SH-SY5Y (cell line): ENCODE results near the gene ENO3.

Source experiments
- GATA2 ChIP-seq: IDR thresholded peaks from 2 replicates; pipeline ENCODE4 v1.6.1; 2011; ENCODE audit warnings: mild to moderate bottlenecking, low read depth, low read length
- GATA3 ChIP-seq: IDR thresholded peaks from 2 replicates; pipeline ENCODE4 v1.6.1; 2011; ENCODE audit warnings: low read depth, mild to moderate bottlenecking, low read length, moderate library complexity

ENO3 gene

DNA sequence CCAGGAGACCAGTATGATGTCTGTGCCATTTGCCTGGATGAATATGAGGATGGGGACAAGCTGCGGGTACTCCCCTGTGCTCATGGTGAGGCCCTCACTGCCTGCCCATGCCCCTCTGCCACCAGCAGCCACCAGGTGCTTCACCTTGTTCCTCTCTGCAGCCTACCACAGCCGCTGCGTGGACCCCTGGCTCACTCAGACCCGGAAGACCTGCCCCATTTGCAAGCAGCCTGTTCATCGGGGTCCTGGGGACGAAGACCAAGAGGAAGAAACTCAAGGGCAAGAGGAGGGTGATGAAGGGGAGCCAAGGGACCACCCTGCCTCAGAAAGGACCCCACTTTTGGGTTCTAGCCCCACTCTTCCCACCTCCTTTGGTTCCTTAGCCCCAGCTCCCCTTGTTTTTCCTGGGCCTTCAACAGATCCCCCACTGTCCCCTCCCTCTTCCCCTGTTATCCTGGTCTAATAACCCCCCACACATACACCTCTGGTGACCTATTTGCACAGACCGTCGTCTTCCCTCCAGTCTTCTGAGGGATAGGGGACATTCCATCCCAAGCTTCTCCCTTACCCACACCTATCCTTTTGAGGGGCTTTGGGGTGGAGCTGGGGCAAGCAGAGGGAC is 6.3 kb upstream of the ENO3 start:
- TF ChIP-seq GATA2 (no peak), GATA3 (no peak)

DNA sequence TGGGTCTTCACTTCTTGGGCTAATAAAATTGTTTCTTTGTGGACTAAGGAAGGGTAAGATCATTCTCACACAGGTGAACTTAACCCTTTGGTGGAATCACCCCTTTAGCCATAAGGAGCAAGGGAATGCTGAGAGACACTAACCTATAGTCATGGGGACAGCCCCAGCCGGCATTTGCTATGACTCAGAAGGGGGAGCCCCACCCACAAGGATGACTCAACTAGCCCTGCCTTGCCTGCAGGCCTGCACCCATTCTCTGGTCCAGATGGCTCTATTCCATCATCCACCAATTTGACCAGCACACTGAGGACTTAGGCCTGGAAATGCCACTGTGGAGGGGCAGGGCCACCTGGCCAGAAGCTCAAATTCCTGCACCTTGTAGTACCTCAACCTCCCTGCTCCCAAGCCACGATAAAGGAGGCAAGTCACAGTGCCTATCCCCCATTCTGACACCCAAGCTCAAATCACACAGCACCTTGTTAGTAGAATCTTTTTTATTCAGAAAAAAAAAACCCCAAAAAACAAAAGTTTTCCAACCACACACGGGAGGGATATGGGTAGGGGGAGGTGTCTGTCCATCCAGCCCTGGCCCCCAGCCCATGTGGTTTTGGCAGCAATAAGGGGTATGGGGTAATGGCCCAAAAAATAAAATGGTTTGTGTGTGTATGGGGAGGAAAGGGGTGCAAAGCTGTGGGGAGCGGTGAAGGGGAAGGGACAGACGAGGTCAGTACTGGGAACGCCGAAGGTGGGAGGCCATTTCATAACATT is 5.6 kb upstream of the ENO3 start:
- TF ChIP-seq GATA2 (no peak), GATA3 (no peak)

DNA sequence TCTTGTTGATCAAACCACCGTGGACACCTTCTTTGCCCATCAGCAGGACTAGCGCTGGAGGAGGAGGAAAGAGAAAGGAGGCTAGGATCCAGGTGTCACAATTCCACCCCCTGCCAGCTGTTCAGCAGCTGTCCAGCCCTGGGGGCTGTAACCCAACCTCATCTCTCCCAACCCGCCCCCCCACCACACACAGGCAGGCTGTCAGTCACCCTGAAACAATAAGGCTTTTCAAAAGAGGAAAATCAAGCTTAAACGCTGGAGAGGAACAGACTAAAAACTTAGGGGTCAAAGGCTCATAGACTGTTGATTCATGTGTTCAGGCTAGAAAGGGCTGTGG is 5.0 kb upstream of the ENO3 start:
- TF ChIP-seq GATA2, result no peak
- TF ChIP-seq GATA3, result no peak

DNA sequence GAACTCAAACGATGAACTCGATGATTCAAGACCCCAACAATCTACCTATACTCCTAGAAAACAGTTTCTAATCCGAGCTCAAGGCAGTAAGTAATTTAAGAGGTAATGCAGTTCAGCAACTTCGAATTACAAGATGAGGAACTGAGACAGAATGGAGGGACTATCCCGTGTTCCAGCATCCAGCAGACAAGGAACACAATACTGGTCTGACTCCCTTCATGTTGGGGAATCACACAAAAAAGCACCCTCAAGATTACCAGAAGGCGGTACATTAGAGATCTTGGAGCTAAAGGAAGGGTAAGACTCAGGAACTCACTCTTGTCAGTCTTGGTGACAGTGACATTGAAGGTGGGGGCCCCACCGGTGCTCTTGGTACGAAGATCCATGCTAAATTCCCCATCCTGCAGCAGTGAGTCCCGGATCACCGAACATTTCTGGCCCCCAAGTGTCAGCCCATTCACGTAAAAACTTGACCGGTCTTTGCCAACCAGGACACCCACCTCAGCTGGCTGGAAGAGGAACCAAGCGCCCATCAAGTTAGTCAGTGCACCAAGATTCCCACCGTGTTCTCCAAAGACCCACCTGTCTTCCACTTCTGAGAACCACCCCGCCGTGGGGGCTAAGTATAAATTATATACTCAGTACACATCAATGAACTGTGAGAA is 4.5 kb upstream of the ENO3 start:
- TF ChIP-seq GATA3 (no peak), GATA2 (no peak)

DNA sequence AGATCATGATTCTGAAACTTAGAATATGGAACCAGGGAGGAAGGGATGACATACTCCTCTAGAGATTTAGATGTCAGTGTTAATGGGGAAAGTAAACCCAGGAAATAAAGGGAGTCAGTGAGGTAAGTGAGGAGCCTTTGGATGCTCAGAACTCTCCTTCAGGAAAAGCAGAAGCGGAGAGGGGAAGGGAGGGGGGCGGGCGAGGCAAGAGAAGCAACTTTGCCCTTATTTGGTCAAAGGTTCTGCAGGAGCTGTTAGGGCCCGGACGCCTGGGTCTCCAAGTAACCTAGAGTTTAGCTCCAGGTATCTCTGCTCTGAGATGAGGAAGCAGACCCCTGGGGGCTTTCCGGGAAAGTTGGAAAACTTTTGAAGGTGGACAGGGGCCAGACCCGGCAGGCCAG is 3.9 kb upstream of the ENO3 start:
- TF ChIP-seq GATA3 (no peak), GATA2 (no peak)

DNA sequence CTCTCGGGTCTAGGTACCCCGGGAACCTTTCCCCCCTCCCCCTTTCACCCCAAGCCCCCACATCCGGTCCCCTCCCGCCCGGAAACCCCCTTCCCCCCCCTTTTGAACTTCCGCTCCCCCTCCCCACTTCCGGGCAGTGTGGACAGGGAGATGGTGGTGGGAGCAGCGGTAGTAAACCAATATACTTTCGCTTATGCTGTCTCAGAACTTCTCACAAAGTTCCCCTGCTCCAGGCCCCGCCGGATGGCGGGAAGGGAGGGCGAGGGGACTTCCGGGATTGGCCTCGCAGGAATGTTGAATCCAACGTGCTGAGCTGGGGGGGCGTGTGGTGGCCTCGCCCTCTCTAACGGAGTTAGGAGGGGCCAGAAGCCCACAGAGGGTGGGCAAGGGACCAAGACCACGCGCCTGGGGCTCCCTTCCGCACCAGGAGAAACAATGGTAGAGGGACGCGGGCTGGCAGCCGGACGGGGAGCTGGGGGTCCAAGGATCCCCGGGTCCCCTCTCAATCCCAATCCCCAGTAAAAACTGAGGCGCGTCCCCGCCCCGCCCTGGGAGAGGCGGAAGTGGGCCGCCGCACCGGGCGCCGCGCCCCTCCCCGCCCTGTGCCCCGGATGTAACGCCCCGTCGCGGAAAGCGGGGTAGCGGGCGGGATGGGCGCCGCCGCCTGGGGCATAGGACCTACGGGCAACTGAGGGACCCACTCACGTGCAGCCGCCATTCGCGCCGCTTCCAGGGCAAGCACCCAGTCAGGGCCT is 3.3 kb upstream of the ENO3 start:
- TF ChIP-seq GATA3 (no peak), GATA2 (no peak)

DNA sequence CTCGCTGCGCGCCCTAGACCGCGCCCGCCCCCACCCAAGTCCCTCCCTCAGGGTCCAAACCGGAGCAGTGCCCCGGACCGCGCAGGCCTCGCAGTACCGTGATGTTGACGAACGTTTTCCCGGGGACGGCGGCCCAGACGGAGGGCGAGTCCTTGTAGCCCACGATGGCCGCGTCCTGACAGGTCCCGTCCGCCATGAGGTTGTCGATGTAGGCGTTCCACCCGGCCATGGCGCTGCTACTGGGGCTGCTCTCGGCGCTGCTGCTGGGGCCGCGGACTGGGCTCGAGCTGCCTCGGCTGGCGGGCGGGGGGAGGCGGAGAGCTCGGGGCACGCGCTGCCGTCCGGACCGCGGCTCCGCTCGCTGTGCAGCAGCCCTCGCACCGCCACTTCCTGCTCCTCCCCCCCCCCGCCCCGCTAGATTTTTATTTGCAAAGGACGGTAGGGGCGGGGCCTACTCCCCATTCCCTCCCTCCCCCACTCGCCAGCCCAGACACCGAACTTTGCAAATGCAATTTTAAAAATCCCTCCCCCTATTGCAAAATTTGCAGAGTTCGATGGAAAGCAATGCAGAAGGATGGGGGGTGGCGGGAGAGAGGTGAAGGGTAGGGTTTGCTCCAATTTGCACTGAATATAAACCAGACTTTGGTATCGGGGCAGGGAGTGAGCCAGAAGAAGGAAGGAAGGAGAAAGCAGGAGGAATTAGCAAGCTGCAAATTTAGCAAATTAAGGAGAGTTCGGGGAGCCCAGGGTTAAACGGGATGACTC is 2.6 kb upstream of the ENO3 start, which contains the start of gene PFN1:
TSS of gene PFN1 (minus strand) at position 365 of the 765 bp plus-strand sequence. CDS start at position 229, 136 bp downstream.
- TF ChIP-seq GATA2 (no peak), GATA3 (no peak)

DNA sequence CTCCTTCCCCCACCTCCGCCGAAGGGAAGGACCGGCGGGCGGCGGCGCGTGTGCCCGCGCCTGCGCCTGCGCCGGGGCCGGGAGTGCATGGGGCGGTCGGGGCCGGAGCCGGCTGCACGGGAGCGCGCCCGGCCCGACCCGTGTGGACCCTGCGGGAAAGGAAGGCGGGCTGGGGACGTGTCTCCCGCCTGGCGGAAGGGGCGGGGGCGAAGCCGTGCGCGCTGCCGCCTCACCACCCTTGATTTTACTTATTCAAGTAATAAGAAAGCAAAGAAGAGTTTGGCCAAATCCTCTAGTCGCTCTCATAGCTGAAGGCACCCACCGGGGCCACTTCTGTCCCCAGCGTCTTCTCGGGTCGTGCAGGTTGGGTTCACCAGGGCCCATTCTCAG is 2.0 kb upstream of the ENO3 start:
- TF ChIP-seq GATA2 (no peak), GATA3 (no peak)

DNA sequence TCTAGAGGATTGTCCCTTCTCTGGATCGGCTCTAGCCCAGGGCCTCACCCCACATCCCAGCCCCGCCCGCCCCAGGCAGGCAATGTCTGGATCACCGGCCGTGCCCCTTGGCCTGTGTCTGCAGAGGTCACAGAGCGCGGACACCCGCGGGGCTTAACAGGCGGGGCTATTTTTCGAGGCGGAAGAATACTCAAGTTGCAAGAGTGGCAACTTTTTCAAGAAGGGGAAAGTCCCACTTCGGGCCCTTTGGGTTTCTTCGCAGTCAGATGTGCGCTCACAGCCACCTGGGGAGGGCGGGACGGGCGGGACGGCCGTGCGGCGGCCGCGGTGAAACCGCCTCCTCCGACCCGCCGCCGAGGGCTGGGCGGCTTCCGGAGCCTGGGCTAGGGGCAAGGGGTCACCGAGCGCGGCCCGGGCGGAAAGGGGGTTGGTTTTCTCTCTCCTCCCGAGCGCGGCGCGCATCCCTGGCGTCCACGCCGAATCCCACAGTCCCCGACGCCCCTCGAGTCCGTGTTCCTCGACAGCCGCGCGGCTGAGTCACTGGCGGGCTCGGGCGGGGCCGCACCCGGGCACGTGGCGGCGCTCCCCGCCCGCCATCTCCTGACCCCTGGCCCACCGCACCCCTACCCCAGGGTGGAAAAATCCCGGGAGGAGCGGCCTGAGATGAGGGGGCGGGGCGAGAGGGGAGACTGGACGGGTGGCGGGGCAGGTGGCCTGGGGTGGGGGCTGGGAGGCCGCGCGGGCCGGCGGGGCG is 1.4 kb upstream of the ENO3 start:
- TF ChIP-seq GATA2 (no peak), GATA3 (no peak)

DNA sequence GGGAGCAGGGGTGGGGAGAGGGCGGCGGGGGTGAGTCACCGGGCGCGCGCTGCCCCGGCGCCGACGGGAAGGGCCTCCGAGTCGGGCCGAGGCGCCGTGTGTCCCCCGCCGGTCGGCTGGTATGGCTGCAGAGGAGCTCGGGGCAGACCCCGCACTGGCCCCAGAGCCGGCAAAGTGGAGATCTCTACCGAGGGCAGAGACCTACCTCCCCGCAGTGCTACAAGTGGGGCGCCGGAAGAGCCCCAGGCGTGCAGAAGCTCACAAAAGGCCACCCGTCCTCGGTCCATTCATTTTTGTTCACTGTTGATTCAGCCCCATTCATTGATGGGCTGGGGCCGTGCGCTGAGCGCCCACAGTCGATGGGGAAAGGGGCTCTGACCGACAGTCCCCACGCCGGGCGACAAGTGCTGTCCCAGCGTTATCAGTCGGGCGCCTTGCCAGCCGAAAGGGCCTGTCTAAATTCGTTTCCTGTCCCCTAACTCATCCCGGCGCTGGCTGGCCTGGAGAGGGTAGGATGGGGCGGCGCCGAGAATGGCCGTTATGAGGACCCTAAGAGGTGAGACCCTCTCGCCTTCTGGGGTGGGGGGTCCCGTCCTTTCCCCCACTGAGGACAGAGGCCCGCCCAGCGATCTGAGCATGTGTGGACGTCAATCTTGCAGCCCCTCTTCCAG is 709 bp upstream of the ENO3 start:
- TF ChIP-seq GATA2 (peak; percentile 85), GATA3 (no peak)

DNA sequence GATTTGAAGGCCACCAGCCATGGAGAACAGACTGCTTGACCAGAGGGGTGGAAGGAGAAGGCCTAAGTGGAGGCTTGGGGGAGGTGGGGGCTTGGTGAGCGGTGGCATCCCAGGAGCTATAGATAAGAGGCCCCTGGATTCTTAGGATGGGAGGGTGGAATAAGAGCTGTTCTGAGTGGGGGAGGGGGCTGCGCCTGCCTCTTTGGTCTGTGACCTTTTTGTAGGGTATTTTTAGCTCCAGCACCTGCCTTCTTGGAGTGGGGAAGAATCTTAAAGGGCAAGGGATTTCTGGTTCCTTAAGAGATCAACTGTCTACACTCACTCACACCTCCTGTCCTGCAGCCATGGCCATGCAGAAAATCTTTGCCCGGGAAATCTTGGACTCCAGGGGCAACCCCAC is 567 bp downstream of the ENO3 start:
- TF ChIP-seq GATA3, result no peak
- TF ChIP-seq GATA2, result no peak

DNA sequence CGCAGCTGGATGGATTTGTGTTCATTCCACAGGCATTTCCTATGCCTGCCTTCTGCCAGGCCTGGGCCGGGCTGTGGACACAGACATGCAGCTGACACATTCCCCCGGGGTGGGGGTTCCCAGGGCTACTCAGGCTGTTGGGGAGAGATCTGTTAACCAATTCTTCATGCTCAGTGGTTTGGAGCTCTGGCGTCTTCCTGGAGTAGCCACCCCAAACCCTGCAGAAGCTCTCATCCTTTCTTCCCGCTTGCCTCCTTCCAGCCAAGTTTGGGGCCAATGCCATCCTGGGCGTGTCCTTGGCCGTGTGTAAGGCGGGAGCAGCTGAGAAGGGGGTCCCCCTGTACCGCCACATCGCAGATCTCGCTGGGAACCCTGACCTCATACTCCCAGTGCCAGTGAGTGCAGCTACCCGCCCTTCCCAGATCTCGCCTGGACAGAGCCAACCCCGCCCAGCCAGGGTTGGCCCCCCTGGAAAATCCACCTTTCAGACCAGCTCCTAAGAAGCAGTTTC is 2.6 kb downstream of the ENO3 start:
- TF ChIP-seq GATA3 (no peak), GATA2 (no peak)
